Stimulated activated CD8-positive, alpha-beta memory T cell treated with anti-CD3 and anti-CD28 coated beads, Interleukin-15, amount 100 ng/mL, for 4 hours (primary cell): ENCODE measurements around the gene ADAMTS17.

ENCODE experiments used
- DNase-seq, 2 donors: peaks; one replicate each; pipeline ENCODE4 v3.0.0-alpha.2; 2020; ENCODE audit warnings: low read depth in 2 of 2

The ADAMTS17 gene

DNA sequence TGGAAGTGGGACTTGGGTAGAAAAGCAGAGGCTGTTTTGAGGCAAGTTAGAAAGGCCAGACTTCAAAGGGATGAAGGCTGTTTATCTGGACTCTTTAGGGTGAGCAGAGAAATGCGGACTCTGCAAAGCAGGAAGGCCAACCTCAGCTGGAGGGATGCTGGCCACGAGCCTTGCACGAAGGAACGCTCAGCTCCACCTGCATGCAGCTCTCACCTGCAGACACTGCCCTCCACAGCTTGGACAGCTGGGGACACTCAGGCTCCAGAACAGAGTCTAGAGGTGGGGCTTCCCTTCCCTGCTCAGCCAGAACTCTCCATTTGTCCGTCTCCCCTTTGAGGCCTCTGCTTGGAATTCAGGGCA lies 229.7 kb downstream of the ADAMTS17 start:
- DNase-seq: no peak

DNA sequence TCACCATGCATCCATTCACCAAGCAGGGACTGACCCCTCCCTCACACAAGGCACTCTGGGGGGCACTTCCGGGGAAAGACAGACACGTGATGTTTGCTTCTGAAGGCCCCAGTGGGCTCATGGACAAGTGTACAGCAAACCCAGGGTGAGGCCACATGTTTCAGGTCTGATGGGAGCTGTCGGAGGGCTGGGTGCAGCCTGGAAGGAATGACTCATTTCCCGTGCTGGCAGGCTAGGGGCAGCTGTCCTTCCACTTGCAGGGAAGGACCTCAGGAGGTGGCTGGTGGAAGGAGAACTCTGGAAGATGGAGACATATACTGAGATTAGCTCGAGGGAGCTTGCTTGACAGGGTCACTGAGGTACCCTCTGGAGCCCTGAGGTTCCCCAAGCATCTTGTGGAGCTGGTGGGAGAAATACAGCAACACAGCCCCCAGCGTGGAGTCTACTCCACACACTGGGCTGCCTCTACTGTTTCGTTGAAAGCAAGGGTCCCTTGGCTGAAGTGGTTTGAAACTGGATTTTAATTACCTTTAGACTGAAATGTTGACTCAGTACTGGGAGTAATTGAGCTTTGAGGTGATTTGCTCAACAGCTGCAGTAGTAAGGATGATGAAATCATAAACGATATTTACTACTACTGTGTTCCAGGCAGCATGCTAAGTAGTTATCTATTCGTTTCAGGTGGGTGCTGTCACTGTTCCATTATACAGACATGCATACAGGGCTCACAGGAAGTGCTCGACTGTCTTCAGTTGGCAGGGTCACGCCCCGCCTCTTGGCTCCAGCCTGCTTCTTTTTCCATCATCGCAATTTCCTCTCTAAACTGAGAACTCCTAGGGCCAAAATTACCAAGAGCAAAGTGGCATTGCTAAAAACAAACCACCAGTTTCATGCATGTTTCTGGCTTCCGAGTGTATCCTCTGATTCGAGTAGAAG lies 230.4 kb downstream of the ADAMTS17 start:
- no peak for DNase-seq

DNA sequence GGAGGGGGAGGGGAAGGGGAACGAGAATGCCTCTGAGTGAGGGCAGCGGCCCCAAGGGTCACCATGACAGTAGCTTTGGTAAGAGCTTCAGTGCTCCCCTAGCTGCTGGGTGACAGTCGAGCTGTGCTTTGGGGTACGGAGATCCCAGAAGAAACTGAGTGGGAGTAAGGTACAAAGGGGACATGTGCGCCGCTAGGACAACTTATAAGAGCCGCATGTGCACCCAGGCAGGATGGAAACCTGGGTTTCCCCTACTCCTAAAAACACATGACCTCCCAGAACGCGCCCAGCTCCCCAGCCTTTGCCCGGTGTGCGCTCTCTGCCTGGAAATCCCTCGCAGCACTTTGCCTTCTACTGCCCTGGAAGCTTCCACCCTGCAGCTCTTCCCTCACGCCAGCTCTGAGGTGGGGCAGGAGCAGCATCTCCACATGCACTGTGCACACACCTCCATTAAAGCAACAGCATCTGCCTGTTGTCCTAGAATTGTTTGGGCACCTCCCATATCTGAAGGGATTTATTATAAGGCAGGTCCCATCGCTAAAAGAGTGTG lies 232.2 kb downstream of the ADAMTS17 start:
- no peak for DNase-seq

DNA sequence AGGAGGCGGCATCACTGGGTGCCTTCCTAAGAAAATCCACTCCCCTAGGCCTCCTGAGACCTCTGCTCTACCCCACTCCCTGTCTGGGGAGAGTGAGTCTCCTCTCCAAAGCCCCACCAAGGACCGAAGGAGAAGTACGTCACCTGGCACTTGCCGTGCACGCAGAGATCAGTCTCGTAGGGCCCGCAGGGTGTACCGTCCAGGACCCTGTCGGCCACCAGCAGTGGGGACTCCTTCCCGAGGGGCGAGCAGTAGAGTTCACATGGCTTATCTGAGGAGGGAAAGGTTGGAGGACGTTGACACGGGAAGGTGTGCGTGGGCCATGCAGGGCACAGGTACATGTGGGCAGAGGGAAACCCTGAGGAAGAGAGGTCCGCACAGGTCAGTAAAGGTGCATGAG lies 232.9 kb downstream of the ADAMTS17 start:
- no peak for DNase-seq

DNA sequence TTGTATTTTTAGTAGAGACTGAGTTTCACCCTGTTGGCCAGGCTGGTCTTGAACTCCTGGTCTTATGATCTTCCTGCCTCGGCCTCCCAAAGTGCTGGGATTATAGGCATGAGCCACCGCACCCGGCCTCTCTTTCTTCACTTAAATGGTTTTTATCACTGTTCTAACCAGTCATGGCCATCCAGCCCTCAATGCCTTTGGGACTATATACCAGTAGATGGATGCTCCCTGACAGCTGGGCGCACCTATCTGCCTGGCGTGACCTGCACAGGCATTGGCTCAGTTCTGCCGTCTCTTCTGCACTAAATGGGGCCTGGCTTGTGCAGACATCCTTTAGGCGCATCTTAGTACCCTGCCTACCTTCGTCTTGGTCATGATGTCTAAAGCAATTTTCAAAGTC lies 233.4 kb downstream of the ADAMTS17 start:
- DNase-seq: no peak

DNA sequence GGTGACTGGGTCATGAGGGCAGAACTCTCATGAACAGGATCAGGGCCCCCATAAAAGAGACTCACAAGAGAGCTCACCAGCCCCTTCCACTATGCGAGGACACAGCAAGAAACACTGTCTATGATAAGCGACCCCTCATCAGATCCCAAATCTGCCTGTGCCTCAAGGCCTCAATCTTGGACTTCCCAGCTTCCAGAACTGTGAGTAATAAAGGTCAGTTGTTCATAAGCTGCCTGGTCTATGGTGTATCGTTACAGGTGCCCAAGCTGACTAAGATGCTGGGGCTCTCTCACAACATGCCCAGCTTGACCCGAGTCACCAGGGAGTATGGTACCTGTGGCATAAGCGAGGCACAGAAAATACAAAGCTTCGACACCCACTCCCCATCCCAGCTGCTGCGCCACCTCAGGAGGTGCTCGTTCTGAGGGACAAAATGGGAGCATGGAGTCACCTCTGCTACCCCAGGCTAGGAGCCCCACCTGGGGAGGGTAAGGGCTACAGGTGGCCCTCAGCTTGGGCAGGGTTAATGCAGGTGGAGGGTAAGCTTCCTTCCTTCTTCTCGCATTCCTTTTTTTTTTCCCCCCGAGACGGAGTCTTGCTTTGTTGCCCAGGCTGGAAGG lies 234.1 kb downstream of the ADAMTS17 start:
- no peak for DNase-seq

DNA sequence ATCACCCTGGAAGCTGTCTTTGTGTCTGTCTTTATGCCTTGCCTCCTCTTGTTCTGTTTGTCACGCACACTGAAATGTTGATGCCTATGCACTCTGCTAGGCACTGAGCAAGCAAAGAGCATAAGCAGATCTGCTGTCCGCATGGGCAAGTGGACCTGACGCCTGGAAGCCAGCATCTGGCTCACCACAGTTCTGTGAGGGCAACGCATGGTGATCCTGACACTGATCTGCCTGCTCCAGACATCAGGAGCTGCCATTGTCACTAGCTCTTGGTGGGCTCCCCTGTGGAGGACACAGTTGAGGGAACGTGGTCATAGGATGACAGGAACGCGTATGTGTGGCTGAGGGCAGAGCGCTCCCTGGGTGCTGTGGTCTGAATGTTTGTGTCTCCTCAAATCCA lies 234.6 kb downstream of the ADAMTS17 start:
- no peak for DNase-seq

DNA sequence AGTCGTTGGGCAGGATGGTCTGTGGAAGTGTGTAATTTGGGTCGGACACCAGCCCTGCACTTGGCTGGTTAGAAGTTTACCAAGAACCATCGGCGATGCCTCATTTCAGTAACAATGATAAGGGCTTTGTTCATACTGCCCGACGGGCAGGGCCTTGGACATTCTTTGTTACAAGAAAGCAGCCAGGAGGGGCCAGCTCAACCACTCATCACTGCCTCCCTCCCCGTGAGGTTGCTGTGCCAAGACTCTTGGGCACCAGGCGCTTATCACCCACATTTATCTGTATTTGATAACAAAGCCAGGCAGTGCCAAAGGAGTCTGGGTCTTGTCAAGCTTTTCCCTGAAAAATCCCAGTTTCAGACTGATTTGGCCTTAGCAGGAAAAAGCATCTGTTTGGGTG lies 235.0 kb downstream of the ADAMTS17 start:
- no peak for DNase-seq

DNA sequence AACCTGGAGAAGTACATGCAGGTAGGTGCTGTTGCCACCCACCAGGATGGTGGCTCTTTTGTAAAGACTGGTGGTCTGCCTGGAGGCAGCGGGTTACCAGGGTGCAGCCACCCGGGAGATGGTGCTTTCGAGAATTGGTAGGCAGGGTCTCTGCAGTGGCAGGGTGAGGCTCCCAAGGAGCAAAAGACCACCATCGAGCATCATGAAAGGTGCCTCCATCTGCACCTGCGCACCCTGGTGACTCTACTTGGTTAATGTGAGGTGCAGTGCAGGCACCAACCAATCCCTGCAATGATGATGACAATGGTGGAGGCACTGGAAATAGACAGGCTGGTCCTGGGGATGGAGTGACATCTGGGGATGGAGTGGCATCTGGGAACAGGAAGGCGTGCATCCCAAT lies 236.7 kb downstream of the ADAMTS17 start:
- DNase-seq: no peak

DNA sequence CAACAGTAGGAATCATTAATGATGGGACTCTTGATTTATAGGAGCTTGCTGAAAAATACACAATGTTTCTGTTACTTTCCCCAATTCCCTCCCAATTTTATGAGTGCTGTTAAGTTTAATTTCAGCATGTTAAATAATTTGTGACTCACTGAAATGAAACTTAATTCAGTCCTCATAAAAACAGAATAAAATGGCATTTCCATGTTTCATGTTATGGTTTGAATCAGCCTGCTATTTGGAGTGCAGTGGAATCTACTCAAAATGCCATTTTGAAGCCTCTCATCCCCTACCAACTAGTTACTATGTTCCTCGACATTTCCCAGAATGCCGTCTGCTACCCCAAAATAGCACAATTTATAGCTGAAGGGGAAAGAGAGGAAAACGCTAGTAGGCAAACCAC lies 237.5 kb downstream of the ADAMTS17 start:
- no peak for DNase-seq

DNA sequence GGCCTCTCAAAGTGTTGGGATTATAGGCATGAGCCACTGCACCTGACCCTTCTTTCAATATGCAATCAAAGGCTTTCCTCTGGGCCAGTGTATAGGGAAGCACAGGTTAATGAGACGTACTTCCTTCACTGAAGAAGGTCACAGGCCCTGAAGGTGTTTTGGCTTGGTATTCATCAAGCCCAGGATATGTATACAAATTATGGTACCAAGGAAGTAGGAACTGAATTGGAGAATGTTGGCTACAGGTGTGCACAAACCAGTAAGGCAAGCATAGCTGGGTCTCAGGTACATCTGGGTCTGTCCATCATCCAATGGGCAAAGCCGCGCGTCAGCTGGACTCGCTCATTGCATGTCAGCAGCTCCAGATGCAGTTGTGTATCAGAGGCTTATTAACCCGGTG lies 237.9 kb downstream of the ADAMTS17 start:
- no peak for DNase-seq

DNA sequence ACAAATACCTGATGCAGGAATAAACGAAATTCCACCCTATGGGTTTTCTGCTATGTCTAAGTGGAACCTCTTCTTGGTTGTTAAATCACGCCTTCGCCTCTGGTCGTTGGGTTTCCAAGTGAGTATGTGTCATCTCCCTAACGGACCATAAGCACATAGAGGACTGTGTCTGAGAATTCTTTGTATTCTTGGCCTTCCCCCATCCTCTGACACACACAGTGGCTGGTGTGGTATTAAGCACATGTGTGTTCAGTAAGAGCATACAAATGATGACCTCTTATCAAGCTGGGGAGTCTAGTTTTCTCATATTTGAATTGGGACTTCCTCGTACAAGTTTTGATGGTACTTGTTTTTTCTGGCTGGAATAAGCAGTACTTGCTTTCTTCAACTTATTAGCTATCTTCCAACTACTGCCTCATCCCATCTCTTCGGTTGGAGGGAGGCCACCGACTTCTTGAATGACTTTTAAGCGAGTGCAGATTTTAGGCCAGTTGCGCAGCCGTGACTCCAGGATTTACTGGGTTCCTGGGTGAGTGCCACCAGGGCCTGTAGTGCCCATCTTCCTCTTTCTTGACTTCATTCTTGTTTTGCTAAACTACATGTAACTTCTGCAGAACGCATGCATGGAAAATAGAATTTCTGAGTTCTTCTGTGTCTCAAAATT lies 240.2 kb downstream of the ADAMTS17 start:
- DNase-seq: no peak

DNA sequence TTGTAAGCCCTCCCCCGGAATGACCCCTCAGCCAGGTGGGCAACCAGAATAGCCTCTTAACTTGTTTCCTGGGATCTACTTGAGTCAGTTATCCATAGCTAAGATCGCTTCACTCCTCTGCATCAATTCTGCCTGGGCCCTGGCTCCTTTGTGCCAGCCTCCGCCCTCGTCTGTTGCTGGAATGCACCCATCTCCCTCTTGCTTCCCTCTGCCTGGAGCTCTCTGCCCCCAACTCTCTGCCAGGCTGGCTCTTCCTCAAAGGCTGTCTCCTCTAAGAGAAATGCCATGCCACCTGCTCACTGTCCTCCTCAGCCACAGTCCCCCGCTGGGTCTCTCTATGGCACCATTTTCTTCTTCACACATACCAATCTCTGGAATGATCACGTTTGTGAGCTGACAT lies 240.8 kb downstream of the ADAMTS17 start:
- DNase-seq: no peak

DNA sequence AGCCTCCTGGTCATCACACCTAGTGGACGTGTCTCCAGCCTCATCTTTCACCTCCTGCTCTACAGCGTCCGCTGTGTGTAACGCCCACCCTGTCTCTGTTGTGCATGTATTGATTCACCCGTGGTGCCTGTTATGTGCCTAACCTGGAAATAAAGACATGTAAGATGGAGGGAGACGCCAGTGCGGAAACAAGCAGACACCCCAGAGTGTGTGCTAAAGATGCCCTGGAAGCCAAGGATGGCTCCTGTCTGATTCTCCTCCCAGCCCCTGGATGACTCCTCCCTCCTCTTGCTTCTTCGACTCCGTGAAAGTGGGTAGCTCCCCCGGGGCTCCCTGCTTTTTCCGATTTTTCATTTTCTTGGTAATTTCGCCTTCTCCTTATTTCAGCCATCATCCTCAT lies 241.8 kb downstream of the ADAMTS17 start:
- no peak for DNase-seq

DNA sequence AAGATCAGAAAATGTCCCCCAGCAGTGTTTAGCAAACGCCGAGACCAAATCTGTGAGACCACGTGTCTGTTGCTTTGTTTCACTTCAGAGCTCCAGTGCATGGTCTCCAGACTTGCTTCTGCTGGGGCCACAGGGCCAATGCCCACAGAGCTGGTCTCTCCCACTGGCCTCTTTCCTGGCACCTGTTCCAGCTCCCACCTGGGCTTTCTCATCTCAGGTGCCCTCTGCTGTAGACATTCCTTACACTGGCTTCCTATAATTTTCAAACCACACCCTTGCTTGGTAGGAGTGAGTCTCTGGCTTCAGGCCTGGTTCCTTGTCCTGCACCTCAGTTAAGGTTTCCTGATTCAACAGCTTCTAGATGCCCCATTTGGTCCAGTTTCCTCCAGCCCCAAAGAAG lies 243.1 kb downstream of the ADAMTS17 start:
- no peak for DNase-seq

DNA sequence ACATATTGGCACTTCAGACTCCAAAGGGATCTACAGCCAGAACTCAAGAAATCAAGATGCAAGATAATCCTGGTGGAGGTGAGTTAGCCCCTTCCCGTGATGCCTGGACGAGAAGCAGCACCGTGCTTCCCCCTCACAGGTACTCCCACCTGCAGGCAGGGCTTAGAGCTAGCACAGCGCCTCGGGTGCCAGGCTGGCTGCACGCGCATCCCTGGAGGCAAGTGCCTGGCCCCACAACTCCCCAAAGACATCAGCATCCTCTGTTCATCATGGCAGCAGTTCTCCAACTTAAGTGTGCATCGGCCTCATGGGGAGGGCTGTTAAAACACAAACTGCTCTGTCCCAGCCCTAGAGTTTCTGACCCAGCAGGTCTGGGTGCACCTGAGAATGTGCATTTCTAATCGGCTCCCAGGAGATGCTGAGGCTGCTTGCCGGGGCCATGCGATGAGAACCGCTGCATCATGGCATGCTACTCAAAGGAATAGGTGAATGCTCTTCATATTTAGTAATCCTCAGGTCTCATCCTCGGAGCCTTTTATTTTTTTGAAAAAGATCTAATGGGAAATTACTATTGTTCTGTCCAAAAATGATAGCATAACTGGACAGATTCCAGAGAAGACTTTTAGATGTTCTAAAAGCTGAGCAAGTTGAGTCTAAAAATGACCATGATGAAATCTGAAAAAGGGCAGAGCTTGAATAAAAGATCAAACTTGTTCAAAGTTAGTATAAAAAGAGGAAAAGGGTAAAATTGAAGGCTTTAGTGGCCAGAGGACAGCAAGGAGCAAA lies 244.2 kb downstream of the ADAMTS17 start:
- no peak for DNase-seq

DNA sequence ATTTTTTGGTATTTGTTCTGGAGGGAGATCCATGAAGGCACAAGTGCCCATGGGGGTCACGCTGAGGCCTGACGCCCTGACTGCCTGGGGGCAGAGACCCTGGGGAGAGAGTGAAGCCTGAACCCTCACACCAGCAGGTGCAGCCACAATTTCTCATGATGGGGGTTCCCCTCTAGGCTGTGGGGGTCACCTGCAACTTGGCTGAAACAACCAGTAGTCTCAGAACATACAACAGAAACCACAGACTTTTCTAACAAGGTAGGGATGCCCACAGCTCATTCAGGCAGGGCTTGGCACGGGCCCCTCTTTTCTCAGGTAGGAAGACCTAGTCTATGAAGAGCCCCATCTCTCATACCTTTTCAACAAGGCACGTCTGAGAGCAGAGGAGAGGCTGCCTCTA lies 245.1 kb downstream of the ADAMTS17 start:
- DNase-seq: no peak

DNA sequence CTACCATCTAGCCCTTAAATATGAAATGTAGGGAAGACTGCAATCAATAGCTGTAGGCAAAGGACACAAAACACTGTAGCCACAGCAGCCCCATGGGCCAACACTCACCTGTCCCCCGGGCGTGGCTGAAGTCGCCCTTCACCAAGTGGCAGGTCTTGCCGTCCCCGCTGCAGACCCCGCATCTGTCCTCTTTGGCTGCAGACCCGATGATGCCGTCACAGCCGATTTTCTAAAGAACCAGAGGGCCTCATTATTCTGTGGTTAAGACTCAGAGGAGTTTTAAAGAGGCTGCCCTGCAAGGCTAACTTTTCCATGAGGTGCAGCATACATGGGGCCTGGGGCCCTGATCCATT lies 245.6 kb downstream of the ADAMTS17 start:
- DNase-seq: no peak

DNA sequence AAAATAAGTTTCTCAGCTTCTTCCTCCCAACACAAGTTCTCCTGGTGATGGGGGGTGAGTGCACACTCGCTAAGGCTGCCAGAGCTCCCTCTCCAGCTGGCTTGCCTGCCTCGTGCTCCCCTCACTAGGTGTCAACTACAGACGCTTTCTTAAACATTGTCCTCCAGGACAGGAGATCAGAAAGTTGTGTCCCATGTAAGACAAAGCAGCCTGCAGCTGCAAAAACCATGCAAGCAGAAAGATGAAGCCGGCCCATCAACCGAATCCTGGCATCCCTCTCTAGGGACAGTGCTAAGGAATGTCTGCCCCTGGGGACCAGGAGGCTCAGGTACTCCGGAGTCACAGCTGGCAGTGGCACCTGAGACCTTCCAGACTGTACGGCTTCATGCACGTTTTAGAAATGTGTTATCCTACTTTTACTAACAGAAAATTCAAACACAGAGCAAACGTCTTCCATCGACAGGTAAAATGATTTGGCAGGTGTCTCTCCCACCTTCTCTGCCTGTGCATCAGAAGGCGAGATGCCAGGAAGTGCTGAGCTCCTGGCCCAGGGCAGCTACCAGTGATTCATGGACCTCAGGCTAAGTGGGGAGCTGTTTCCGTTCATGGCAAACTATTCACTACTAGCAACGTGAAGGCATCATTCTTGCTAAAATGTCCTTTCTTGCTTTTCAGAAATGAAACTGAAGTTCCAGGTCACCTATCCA lies 246.1 kb downstream of the ADAMTS17 start:
- no peak for DNase-seq

DNA sequence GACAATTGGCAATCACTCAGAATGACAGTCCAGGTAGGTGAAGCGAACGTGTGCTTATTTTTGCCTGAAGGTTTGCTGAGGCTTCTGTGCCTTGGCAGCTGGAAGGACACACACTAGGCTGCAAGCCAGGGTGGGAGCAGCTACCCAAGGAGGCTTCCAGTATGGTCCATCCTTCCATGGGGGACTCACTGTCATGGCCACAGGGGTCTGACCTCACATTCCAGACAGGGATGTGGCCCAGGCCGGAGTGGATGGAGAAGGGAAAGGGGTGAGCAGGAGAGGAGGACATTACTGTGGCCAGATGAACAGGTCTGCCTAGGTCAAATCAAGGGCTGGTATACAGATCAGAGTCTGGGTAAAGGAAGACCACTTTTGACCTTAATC lies 247.7 kb downstream of the ADAMTS17 start:
- no peak for DNase-seq
